WI38 (cell line): Measurements from ENCODE around the gene PEAK1.

ENCODE experiments used
- H3K4me3 ChIP-seq: 2 replicates; pipeline ENCODE4 v1.5.1; 2011; ENCODE audit warnings: low read depth, mild to moderate bottlenecking, control low read depth, low read length
- TF ChIP-seq, protein P1 (sequence below): IDR thresholded peaks from 2 replicates; pipeline ENCODE4 v1.5.1; 2012; ENCODE audit warnings: low read depth, mild to moderate bottlenecking, control low read depth, low read length

PEAK1 gene

DNA sequence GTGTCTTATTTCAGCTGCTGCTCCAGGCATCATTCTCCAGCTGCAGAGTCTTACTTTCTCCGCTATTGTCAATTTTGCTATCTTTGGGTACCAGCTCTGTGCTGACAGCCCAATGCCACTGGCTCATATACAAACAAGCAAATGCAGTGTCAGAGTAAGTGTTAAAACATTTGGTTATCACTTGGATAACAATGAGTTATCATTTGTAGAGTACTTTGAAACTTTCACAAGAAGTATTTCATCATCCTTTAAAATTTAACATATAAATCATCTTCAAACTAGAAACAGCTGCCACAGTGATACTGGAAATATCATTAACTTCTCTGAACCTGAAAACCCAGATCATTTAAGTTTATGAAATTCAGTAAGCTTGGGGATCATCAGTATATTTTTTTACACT lies 362.8 kb downstream of the PEAK1 start:
- no peak overlapping the region for H3K4me3 ChIP-seq
- TF ChIP-seq, protein P1, sequence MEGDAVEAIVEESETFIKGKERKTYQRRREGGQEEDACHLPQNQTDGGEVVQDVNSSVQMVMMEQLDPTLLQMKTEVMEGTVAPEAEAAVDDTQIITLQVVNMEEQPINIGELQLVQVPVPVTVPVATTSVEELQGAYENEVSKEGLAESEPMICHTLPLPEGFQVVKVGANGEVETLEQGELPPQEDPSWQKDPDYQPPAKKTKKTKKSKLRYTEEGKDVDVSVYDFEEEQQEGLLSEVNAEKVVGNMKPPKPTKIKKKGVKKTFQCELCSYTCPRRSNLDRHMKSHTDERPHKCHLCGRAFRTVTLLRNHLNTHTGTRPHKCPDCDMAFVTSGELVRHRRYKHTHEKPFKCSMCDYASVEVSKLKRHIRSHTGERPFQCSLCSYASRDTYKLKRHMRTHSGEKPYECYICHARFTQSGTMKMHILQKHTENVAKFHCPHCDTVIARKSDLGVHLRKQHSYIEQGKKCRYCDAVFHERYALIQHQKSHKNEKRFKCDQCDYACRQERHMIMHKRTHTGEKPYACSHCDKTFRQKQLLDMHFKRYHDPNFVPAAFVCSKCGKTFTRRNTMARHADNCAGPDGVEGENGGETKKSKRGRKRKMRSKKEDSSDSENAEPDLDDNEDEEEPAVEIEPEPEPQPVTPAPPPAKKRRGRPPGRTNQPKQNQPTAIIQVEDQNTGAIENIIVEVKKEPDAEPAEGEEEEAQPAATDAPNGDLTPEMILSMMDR, result no peak

DNA sequence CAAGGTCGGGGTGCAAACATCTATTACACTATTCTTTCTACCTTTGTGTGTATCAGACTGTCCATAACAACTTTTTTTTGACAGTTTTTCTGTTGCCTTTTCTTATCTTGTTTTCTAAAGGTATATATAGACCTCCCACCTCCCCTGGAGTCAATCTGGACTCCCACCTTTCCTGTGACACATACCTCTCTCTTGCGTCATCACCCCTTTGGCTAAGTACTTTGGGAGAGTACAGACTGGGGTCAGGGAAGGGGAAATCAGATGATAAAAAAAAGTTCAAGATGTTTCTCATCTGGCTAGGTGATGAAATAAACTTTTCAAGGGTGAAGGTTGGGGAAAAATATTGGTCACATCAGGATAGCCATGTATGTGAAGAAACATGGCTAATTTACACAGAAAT lies 366.2 kb downstream of the PEAK1 start:
- H3K4me3 ChIP-seq, result no peak overlapping the region
- TF ChIP-seq, protein P1, result no peak

DNA sequence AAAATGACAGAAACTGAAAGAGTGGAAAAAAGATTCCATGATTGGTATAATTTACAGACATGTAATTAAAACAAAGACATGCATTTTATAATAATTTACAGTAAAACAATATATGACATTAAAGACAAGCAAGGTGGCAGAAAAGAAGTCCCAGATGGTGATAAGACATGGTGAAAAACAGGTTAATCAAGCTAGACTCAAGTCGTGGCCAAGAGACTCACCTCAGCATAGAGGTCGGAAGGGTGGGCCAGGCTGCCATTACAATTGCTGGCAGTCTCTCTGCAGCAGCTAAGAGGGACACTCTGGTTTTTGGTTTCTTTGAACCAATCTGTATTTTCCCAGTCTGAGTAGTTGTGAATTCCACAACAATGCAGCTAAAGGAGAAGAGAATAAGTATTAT lies 367.3 kb downstream of the PEAK1 start:
- TF ChIP-seq, protein P1, result no peak
- no peak overlapping the region for H3K4me3 ChIP-seq
